ENCODE results near the gene PTPRG.
"Not testable (repeated sequence)": the region's sequence is repeated elsewhere in the genome, so short reads cannot be mapped to it uniquely, and the experiment has no call there.

Gene PTPRG

DNA sequence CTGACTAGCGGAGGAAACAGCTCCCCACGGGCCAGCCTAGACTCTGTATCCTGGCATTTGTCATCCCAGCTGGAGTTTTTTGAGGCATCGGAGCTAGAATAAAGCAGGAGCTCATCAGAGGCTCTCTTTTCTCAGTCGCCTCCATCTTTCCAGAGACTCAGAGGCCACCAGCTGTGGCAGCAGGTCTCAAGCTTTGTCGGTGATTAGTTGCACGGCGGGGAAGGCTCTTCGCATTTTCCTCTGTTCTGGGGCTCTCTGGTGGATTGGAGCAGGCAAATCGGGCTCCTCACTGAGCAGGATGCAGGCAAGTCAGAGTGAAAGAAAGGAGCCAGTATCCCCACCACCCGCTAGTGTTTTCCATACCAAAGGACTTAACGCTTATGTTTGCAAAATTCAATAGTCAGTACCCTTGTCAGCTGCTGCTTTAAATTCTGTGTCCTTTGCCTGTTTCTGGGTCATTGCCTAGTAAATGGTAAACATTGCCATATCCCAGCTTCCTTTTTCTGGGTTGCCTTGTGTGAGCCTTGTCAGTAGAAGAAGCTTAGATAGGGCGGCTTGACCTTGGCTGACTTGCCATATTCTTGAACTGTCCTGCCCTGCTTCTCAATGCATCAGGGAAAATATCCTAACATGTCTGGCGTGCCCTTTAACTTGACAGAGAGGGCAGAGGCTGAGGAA lies 127.1 kb downstream of the PTPRG start:
- H3K36me3 Mint-ChIP-seq = no peaks in the 10 kb centered on the region
- peaks cover 2% of the 10 kb centered on the region for H3K27me3 Mint-ChIP-seq
- ATAC-seq (ENCODE audit: low read depth) = no peak
- H3K4me3 Mint-ChIP-seq = no peak overlapping the region
- no peak for DNase-seq (ENCODE audit: low spot score in 2 of 2)
- peaks cover 3% of the 10 kb centered on the region for H3K4me1 Mint-ChIP-seq
- no peaks in the 10 kb centered on the region for H3K9me3 Mint-ChIP-seq
- H3K27ac Mint-ChIP-seq = no peak overlapping the region

- Mint-ChIP-seq H3K27ac (no peak overlapping the region), H3K27me3 (peaks cover 2% of the 10 kb centered on the region), H3K4me3 (no peak overlapping the region), H3K4me1 (peaks cover 3% of the 10 kb centered on the region), H3K9me3 (peaks cover 2% of the 10 kb centered on the region), H3K36me3 (no peaks in the 10 kb centered on the region)
- DNase-seq (ENCODE audit: low spot score in 2 of 2) = no peak
- no peak for ATAC-seq (ENCODE audit: low read depth)
These were observed 128.6 kb downstream of the PTPRG start for GRCh38 chr3:61690016-61690415.

- no peak overlapping the region for H3K27ac Mint-ChIP-seq
- no peak for ATAC-seq (ENCODE audit: low read depth)
- no peaks in the 10 kb centered on the region for H3K27me3 Mint-ChIP-seq
- H3K4me3 Mint-ChIP-seq = no peak overlapping the region
- no peak for DNase-seq (ENCODE audit: low spot score in 2 of 2)
- no peaks in the 10 kb centered on the region for H3K4me1 Mint-ChIP-seq
- H3K9me3 Mint-ChIP-seq = peaks cover 2% of the 10 kb centered on the region
- H3K36me3 Mint-ChIP-seq = no peaks in the 10 kb centered on the region
These were observed 130.1 kb downstream of the PTPRG start for GRCh38 chr3:61691466-61691865.

DNA sequence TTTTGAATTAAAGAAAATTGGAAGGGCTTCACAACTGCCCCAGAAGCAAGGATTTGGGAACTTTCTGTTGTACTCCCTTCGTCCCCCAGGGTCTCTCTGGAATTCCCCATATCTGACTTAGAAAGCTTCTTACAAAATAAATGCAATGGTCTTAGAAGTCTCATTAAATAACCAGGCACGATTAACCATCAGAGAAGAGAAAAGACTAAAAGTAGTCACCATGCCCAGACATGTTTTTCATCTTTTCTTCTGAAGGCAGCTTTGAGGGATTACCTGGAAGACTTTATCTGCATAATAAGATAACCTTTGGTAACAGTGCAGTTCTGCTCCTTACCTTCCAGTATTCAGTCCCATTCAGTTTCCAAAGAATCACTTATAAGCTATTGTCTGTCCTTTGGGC lies 135.9 kb downstream of the PTPRG start:
- no peak for DNase-seq (ENCODE audit: low spot score in 2 of 2)
- Mint-ChIP-seq H3K27ac (no peak overlapping the region), H3K27me3 (no peaks in the 10 kb centered on the region), H3K36me3 (no peaks in the 10 kb centered on the region), H3K4me3 (no peak overlapping the region), H3K4me1 (peaks cover 3% of the 10 kb centered on the region), H3K9me3 (peaks cover 2% of the 10 kb centered on the region)
- no peak for ATAC-seq (ENCODE audit: low read depth)

DNA sequence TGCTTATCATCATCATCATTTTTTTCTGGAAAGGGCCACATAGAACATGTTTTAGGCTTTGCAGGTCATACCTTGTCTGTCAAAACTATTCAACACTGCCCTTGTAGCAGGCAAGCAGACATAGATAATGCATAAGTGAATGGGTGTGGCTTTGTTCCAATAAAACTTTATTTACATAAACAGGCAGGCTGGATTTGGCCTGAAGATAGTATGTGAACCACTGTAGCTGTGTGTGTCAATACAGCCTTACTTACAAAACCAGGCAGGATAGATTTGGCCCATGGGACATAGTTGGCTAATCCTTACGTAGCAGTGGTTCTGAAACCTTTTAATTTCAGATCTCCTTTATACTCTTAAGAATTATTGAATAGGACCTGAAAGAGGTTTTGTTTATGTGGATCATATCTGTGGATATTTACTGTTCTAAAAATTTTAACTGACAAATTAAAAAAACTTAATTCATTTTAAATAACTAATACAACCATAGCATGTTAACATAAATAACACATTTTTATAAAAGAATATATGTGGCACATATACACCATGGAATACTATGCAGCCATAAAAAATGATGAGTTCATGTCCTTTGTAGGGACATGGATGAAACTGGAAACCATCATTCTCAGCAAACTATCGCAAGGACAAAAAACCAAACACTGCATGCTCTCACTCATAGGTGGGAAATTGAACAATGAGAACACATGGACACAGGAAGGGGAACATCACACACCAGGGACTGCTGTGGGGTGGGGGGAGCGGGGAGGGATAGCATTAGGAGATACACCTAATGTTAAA lies 137.1 kb downstream of the PTPRG start:
- H3K27me3 Mint-ChIP-seq; H3K36me3 Mint-ChIP-seq; H3K4me1 Mint-ChIP-seq; H3K9me3 Mint-ChIP-seq; H3K4me3 Mint-ChIP-seq; DNase-seq (ENCODE audit: low spot score in 2 of 2); H3K27ac Mint-ChIP-seq; ATAC-seq (ENCODE audit: low read depth): not testable (repeated sequence)

DNA sequence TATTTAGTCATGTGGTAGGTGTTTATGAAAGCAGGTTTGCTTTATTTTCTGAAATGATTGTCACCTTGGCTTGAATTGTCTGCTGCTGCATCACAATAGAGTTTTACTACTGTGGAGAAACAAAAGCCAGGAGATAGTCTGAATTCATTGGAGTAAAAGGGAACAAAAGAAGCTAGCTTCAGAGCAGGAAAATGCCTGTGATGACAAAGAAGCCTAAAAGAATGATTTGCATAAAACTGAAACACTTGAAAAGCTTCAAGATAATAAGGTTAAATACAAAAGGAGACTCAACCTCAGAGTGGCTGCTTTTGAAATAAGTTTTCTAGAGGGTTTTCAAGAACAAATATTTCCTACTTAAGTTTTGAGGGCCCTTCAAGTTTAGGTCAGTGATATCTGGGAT lies 138.3 kb downstream of the PTPRG start:
- no peak for DNase-seq (ENCODE audit: low spot score in 2 of 2)
- H3K4me3 Mint-ChIP-seq = no peak overlapping the region

GRCh38 chr3:61701011-61701410 lies 139.6 kb downstream of the PTPRG start:
- H3K36me3 Mint-ChIP-seq = no peaks in the 10 kb centered on the region
- no peak for ATAC-seq (ENCODE audit: low read depth)
- H3K27me3 Mint-ChIP-seq = no peaks in the 10 kb centered on the region
- no peaks in the 10 kb centered on the region for H3K9me3 Mint-ChIP-seq
- H3K27ac Mint-ChIP-seq = no peak overlapping the region
- H3K4me1 Mint-ChIP-seq = peaks cover 5% of the 10 kb centered on the region
- no peak overlapping the region for H3K4me3 Mint-ChIP-seq
- no peak for DNase-seq (ENCODE audit: low spot score in 2 of 2)

More for the DNA sequence above, 138.3 kb downstream of the PTPRG start:
- Mint-ChIP-seq H3K27ac (no peak overlapping the region), H3K9me3 (peaks cover 2% of the 10 kb centered on the region), H3K27me3 (no peaks in the 10 kb centered on the region), H3K36me3 (no peaks in the 10 kb centered on the region), H3K4me1 (peaks cover 3% of the 10 kb centered on the region)
- ATAC-seq (ENCODE audit: low read depth) = no peak

DNA sequence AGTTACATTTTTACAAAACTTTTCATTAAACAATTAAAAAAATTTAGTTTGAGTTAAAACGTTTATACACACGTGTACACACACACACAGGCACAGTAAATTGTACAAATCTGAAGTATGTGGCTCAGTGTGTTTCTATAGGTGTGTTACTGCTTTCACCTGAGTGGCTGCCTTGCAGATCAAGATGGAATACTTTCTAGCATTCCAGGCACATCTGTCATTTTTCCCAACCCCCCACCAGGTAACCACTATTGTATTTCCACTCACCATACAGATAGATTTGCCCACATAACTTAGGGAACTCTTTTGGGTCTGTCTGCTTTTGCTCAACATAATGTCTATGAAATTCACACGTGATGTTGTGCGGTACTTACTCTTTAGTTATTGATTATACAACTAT lies 141.1 kb downstream of the PTPRG start:
- DNase-seq (ENCODE audit: low spot score in 2 of 2) = no peak
- Mint-ChIP-seq H3K4me3 (no peak overlapping the region), H3K4me1 (peaks cover 5% of the 10 kb centered on the region), H3K27me3 (no peaks in the 10 kb centered on the region), H3K36me3 (no peaks in the 10 kb centered on the region), H3K27ac (no peak overlapping the region), H3K9me3 (no peaks in the 10 kb centered on the region)
- no peak for ATAC-seq (ENCODE audit: low read depth)

- DNase-seq (ENCODE audit: low spot score in 2 of 2) (no peak), ATAC-seq (ENCODE audit: low read depth) (no peak)
- Mint-ChIP-seq H3K27me3 (no peaks in the 10 kb centered on the region), H3K4me1 (peaks cover 5% of the 10 kb centered on the region), H3K36me3 (no peaks in the 10 kb centered on the region), H3K4me3 (no peak overlapping the region), H3K9me3 (no peaks in the 10 kb centered on the region), H3K27ac (no peak overlapping the region)
These were observed 143.4 kb downstream of the PTPRG start for GRCh38 chr3:61704807-61705206.

GRCh38 chr3:61707492-61707891 lies 146.1 kb downstream of the PTPRG start:
- Mint-ChIP-seq H3K9me3 (peaks cover 1% of the 10 kb centered on the region), H3K36me3 (no peaks in the 10 kb centered on the region), H3K4me3 (no peak overlapping the region), H3K4me1 (peaks cover 2% of the 10 kb centered on the region), H3K27ac (no peak overlapping the region), H3K27me3 (no peaks in the 10 kb centered on the region)
- ATAC-seq (ENCODE audit: low read depth) (no peak), DNase-seq (ENCODE audit: low spot score in 2 of 2) (no peak)

DNA sequence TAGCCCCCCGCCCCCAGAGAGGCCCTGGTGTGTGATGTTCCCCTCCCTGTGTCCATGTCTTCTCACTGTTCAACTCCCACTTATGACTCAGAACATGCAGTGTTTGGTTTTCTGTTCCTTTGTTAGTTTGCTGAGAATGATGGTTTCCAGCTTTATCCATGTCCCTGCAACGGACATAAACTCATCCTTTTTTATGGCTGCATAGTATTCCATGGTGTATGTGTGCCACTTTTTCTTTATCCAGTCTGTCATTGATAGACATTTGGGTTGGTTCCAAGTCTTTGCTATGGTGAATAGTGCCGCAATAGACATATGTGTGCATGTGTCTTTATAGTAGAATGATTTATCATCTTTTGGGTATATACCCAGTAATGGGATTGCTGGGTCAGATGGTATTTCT lies 149.5 kb downstream of the PTPRG start:
- not testable (repeated sequence) for H3K36me3 Mint-ChIP-seq, H3K4me3 Mint-ChIP-seq

DNA sequence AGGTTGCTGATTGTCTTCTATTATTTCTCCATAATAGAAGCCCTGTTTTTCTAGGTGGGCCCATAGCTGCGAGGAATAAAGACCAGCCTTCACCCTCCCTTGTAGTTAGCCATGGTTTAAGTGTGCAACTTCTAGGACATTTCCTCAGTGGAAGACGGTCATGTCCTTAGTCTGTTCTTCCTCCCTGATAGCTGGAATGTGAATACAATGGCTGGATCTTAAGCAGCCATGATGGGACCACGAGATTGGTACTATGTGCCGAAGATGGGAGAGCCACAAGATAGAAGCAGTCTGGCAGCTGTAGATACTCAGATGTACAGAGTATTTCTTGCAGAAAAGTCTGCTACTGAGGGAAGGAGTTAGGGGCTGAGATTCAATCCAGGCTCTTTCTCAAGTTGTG lies 152.9 kb downstream of the PTPRG start:
- Mint-ChIP-seq H3K4me1 (no peaks in the 10 kb centered on the region), H3K36me3 (no peaks in the 10 kb centered on the region), H3K27ac (no peak overlapping the region), H3K4me3 (no peak overlapping the region), H3K9me3 (peaks cover 3% of the 10 kb centered on the region), H3K27me3 (no peaks in the 10 kb centered on the region)
- ATAC-seq (ENCODE audit: low read depth) = no peak
- no peak for DNase-seq (ENCODE audit: low spot score in 2 of 2)

More for the DNA sequence above, 149.5 kb downstream of the PTPRG start:
- H3K27me3 Mint-ChIP-seq; H3K4me1 Mint-ChIP-seq; ATAC-seq (ENCODE audit: low read depth); DNase-seq (ENCODE audit: low spot score in 2 of 2); H3K27ac Mint-ChIP-seq; H3K9me3 Mint-ChIP-seq: not testable (repeated sequence)

DNA sequence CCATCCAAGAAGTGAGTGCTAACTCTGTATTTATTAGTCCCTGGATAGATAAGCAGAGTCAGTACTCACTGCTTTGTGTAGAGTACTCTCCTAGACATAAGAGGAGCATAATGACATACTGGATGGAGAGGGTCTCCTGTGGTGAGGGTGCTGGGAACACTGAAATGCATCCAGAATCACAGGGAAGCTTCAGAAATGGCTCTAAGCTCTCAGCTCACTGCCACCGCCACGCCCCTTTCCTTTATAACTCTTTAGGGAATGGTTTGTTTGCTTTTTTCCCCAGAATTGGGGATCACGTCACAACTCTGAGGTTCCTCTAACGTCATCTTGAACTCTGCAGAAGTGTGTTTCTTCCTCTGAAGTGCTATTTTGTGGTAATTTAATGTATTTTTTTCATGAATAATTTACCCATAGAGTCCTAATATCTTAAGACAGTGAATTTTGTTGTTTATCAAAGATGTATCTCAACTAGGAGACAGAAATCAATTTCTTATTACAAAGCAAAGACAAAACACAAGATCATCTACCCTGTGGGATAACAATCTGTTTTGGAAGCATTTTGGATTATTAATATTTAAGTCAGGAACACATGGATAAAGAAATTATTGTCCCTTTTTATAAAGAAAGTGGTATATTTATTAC lies 154.6 kb downstream of the PTPRG start:
- no peaks in the 10 kb centered on the region for H3K27me3 Mint-ChIP-seq
- peaks cover 3% of the 10 kb centered on the region for H3K9me3 Mint-ChIP-seq
- no peak overlapping the region for H3K27ac Mint-ChIP-seq
- H3K4me3 Mint-ChIP-seq = no peak overlapping the region
- peaks cover 2% of the 10 kb centered on the region for H3K36me3 Mint-ChIP-seq
- no peak for DNase-seq (ENCODE audit: low spot score in 2 of 2)
- no peaks in the 10 kb centered on the region for H3K4me1 Mint-ChIP-seq
- ATAC-seq (ENCODE audit: low read depth) = no peak

DNA sequence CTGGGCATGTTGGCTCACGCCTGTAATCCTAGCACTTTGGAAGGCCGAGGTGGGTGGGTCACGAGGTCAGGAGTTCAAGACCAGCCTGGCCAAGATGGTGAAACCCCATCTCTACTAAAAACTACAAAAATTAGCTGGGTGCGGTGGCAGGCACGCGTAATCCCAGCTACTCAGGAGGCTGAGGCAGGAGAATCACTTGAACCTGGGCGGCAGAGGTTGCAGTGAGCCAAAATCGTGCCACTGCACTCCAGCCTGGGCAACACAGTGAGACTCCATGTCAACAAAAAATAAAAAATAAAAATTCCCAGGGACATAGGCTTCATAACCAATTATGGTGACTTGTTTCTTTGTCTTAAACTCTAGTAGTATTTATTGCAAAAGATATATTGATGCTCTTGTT lies 155.3 kb downstream of the PTPRG start:
- H3K4me1 Mint-ChIP-seq; DNase-seq (ENCODE audit: low spot score in 2 of 2); H3K27me3 Mint-ChIP-seq; H3K36me3 Mint-ChIP-seq; ATAC-seq (ENCODE audit: low read depth); H3K9me3 Mint-ChIP-seq; H3K27ac Mint-ChIP-seq; H3K4me3 Mint-ChIP-seq: not testable (repeated sequence)
